HG02885 (cell line): Measurements from ENCODE around the gene FANCG.

Experiments
- ATAC-seq: cut with Tn5 transposase; IDR thresholded peaks from one replicate; pipeline ENCODE4 v1.9.1; 2021; ENCODE audit warnings: mild to moderate bottlenecking; ENCODE audit not compliant: unreplicated experiment, poor library complexity

Gene FANCG

DNA sequence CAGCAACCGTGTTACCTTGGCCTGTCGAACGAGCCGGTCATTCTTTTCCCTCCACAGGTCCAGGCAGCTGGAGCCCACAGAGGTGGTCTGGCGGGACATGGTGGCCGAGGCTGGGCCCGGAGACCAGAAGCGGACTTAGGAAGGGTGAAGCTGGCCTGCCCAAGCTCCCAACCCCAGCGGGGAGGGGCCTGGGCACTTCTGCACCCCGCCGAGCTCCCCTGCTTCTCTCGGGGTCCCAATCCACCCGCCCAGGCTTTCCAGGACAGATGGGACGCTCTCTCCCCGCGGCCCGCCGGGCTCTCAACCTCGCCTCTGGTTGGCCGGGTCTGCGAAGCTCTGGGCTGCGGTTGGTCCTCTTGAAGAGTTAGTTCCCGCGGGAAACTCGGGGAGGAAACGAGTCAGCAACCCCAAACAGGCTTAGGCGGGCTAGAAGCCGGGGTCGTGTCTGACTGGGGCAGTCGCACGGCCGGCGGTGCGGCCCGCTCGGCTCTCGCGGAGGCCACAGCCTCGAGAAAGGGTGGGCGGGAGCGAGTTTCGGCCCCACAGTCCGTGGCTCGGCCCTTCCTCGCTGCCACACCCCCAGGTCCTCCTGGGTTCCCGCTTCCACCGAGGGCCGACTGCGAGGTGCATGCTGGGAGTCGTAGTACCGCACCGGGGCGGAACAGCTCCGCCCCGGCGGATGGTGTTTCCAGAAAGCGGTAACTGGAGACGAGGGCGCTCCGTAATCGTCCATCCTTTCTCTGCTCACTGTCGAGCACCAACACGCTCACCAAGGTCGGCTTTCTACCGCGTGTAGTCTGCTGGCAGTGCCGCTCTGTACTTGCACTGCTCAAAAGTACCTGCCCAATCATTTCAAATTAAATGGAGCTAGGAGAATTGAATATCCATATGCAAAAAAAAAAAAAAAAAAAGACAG, at the start of gene FANCG:
Gene FANCG (minus strand): TSS at position 517 of the 916 bp plus-strand sequence. CDS start 418 bp downstream, at position 99.
- peak; percentile 96 for ATAC-seq

DNA sequence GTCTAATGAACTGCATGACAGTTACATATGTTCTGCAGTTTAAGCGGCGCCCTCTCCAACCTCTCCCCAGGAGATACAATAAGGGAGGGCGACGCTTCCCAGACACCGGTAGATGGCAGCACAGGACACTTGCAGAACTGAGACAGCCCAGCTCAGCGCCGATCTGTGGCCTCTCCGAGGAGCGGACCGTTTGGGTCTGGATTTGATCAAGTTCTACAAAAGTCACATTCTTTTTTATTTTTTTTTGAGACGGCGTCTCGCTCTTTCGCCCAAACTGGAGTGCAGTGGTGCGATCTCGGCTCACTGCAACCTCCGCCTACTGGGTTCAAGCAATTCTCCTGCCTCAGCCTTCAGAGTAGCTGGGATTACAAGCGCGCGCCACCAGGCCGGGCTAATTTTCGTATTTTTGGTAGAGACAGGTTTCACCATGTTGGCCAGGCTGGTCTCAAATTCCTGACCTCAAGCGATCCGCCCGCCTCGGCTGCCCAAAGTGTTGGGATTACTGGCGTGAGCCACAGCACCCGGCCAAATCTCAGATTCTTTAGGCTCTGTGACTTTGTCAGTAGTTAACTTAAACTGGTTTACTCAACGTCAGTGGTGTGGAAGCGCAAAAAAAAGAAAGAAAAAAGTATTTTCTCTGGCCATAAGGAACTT, 37.3 kb upstream of the FANCG start:
- peak; percentile 57 for ATAC-seq

DNA sequence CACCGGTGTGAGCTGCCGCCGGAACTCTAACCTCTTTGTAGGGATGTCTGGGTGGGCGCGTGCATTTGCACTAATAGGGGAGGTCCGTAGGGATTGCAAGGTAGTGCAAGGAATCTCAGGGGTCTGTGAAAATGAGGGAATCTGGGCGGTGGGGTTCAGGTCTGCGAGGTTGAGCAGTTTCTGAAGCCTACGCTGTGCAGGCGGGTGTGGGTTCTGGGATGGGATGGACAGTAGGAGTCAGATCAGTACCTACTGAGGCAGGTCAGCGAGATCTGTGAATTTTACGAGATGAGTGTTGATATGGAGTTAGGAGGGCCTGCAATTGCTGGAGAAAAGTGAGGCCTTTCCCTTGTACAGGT, 36.8 kb upstream of the FANCG start:
- no peak for ATAC-seq

DNA sequence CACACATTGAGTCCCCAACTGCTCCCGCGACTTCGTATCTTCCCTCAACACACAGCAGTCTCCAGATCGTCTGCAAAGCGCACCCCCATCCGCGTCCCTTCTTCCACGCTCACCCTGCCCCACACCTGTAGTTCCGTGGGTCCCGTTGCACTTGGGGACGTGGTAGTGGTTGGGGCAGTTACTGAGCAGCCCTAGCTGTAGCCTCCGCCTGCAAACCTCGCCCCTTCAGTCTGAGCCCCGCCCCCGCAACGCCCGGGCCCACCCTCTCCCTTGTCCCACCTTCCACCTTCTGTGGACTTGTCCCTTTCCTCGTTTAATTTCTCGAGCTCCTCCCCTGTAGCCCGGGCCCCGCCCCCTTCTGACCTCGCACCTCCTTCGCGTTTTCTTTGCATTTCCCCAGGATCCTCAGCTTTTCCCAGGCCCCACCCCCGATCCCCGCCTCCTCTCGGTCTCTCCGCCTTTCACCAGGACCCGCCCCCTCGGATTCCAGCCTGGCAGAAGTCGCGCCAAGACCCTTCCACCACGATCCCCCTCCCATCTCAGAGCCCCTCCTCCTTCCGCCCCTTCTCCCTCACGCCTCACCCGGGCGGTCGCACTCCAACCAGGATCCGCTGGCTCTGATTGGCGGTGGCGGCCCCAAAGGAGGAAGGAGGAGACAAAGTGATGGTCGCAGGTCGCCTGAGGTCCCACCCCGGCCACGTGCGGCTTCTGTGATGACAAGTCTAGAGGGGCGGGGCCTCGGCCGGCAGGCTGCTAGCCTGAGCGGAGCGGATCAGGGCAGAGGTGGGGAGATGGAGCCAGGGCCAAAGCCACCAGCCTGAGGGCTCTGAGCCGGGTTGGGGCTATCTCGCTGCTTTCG, 36.2 kb upstream of the FANCG start, which contains the start of gene ATOSB:
Gene ATOSB (minus strand): TSS at position 183 of the 859 bp plus-strand sequence. CDS start 7,588 bp downstream, outside the sequence.
- ATAC-seq: peak; percentile 58

DNA sequence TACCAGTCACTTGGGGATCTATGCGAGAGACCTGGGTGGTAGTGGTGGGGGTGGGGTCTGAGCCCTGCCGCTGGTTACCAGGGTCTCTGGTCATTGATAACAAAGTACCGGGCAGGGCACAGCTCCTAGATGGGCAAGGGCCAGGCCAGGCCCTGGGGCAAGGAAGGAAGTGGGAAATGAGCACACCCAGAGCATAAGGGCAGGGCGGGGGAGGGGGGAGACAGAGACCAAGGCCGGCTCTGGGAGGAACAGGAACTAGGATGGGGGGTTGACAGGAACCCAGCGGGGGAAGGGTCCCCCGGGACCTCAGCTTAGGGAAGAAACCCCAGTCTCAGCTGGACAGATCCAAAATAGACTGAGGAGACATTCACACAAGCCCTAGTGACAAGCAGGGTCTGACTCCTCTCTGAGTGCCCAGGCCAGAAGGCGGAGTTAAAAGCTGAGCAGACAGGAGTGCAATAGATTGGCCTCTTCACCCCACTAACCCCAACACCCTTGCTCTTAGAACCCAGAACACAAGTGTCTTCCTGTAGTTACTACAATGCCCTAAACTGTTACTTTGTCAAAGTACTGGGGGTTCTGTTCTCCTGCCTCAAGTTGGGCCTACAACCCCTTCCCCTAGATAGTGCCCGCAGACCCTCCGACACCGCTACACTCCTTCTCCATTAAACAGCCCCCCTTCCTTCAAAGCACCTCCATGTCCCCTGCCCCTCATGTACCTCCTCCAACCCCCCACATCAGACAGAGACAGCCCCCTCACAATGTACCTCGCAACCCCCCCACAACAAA, 35.3 kb upstream of the FANCG start:
- no peak for ATAC-seq

DNA sequence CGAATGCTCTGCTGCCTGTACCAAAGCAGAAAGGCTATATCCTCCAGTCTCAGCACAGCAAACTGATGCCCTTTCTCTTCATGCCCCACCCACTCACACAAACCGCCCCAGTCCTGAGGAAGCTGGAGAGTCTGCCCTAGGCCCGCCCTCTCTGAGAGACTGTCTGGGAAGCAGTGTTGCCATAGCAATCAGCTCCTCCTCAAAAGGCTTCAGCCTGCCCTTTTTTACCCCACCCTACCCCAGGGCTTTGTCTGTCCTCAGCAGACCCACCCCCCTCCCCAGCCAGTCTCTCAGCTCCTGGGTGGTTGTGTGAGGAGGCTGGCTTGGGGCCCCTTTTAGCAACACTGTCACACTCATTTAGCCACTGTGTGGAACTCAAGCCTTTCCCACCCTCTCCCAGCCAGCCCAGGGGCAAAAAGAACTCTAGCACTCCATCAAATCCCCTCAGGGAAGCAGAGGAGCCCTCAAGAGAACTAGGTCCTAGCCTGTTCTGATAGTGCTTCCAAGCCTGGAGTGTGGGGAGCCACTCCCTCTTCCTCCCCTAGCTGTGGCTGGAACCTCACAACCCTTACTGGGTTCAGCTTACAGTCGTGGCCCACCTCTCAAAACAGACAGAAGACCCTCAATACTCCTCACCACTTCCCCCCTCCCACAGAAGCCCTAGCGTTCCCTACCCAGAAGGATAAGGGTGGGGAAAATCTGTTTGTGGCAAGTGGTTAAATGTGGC, 34.5 kb upstream of the FANCG start:
- no peak for ATAC-seq

DNA sequence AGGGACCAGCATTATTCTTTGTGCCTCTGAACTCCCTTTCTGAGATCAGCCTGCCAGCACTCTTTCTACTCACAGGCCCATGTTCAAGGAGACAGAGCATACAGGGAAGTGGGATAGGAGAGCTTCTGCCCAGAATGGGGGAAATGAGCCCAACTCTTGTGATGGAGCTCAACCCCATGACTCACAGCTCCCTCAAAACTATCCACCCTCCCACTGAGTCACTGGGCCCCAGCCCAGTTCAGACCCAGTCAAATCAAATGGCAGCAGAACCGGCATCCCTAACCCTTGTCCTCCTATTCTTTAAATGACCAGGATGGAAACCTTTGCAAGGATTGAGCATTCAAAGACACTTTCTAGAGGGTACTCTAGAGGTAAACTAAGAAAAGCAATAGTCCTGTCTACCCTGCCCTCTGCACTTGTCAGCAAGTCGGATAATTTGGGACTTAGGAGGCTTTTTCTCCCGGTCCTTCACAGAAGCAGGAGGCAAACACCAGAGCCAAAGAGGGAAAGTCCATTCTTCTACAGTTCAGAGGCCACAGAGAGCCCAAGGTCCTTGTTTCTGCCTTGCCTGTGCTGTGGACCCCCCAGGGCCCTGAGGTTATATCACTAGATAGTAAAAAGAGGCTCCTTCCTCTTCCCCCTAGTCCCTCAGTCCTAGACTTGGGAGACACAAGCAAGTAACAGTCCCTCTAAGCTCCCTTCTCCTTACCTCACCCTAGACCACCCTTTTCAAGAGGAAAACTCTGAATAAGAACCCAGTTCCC, 32.7 kb upstream of the FANCG start:
- no peak for ATAC-seq

DNA sequence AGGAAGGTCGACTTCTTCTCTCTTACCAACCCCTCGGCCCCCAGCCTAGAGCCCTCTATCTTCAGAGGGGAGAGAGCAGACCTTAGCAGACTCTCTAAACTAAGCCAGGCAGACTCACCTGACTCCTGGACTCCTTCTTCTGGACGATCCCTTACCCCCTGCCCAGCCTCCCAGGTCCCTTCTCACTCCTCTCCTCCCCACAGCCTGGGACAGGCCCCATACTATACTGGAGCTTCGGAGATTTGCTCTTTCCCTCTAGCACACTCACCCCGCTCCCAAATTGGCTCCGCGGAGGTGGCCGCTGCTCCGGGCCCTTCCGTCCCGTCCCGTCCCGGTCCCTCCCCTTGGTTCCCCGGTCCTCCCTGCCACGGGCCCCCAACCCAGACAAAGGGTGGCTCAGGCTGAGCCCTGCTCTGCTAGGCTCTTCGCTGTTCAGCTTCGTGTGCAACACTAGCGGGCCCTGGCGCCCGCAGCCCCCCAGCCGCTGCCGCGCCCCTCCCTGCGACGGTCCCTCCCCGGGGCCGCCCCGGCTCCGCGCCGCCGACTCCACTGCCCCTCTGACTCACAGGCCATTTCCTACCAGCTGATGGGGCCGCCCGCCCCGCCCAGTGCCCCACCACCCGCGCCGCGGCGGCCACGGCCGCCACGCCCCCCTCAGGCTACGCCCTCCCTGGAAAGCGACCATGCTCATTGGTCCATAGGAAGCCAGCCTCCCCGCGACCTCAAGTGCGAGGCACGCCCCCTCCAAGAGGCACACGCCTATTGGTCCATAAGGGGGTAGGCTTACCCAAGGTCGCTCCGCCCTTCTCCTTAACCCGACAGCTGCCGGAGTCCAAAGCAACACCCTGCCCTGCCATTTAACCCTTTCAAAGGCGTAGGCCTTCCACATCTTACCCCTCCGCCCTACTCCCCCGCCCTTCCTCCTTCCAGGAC, 31.5 kb upstream of the FANCG start:
- peak; percentile 84 for ATAC-seq

DNA sequence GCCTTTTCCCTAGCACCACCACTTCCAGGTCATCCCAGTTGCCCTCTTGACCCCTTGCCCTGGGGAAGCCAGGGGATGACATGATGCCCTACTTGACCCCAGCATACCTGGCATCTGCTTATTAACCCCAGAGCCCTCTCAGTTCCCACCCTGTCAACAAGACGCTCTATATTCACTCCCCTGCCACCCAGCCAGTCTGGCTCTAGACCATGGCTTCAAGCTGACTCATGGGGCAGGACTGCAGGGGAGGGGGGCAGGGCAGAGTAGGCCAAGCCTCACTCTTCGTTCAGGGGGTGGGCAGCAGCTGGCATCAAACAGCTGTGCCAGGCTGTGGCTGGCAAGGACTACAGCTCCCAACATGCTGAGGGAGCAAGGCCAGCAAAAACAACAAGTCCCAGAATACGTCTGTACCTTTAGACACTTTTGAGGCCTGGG, 30.6 kb upstream of the FANCG start:
- ATAC-seq: no peak

DNA sequence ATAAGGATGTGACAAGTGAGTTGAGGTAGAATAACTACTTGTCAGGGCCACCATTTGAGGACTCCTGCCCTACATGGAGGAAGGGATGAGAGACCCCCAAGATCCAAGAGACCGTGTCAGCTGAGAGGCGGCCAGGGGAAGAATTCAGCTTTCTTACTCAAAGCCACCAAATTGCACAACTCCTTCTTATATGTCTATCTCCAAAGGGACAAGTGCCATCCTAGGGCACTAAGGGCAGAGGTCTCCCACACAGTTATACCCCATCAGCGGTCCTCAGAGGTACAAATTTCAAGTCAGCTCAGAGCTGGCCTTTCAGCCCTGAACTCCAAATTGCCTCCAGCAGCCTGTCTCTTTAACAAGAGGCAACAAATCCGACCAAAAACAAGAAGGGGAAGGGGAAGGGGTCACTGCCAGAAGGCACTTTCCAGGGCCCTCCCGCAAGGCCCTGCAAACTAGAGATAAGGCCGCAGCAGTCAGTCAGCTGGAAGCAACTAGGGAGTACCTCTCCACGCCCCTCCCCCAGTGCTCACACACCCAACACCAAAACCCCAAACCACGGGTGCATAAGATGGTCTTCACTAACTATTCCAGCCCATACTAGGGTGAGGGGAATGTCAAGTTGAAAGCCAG, 29.3 kb upstream of the FANCG start:
- no peak for ATAC-seq

DNA sequence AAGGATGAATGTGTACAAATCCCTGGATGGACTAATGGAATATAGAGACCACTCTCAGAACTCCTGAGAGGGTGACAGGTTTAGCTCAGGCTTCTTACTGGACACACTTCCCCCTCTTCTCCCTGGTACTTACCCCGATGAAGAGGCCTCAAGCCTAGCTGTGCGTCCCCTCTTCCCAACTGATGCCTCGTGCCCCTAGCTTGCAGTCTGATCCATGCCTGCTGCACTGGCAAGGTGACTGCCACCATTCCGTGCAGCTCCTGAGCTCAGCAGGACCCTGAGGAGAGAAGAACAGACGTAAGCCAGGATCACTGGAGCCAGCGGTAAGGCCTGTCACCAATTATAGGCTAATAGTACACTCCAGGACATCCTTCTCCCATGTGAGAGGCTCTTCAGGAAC, 28.7 kb upstream of the FANCG start:
- no peak for ATAC-seq

DNA sequence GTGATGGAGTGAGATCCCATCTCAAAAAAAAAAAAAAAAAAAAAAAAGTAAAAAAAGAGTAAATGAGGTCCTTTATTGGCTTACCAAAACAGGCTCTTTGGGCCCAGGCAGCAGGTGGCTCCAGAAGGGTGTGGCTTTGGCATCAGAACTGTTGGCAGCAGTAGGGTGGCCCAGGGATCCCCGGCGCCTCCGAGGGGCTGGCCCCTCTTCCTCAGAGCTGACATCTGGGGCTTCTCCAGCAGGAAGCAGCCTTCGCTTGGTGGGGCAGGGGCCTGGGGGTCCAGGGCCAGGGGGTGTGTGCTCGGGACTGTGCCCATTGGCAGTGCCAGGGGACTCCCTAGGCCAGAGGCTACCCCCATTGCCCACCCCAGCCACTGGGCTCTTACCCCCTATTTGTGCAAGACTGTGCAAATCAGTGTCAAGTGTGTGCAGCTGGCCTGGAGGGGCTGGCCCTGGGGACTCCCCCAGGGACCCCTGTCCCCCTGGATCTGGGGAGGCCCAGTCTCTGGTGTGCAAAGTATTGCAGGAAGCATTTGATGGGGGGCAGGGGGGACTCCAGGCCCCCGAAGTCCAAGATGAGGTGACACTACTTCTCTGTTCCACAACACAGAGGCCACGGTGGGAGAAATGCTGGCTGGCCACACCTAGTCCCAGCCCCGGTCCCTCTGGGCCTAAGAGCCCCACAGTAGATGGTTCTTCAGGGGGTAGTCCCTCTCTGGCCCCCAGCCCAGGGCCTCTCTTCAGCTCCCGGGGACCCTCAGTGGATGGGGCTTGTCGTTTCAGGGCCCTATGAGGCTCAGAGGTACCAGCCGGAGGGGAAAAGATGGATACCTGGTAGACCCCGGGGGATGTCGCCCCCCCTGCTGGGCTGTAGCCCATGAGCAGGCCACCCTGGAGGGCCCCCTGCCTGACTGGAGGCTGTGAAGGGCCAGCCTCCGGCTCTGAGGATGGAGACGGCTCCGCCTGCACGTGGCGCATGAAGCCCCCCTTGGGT, 27.9 kb upstream of the FANCG start:
- ATAC-seq: no peak

DNA sequence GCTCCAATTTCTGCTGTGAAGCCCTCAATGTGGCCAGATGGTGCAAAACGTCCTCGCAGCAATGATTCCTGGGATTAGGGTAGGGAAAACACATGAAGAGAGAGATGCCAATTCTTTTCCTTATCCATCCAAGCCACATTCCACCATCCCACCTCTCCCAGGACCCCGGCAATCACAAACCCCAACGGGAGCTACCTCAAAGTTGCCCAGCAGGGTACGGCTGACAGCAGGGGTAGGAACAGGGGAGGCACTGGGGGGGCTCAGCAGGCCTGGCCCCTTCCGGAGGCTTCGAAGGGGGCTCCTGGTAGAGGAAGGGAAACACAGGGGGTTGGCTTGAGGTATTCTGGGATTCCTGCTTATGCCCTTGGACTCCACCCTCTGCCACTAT, 26.6 kb upstream of the FANCG start:
- no peak for ATAC-seq

DNA sequence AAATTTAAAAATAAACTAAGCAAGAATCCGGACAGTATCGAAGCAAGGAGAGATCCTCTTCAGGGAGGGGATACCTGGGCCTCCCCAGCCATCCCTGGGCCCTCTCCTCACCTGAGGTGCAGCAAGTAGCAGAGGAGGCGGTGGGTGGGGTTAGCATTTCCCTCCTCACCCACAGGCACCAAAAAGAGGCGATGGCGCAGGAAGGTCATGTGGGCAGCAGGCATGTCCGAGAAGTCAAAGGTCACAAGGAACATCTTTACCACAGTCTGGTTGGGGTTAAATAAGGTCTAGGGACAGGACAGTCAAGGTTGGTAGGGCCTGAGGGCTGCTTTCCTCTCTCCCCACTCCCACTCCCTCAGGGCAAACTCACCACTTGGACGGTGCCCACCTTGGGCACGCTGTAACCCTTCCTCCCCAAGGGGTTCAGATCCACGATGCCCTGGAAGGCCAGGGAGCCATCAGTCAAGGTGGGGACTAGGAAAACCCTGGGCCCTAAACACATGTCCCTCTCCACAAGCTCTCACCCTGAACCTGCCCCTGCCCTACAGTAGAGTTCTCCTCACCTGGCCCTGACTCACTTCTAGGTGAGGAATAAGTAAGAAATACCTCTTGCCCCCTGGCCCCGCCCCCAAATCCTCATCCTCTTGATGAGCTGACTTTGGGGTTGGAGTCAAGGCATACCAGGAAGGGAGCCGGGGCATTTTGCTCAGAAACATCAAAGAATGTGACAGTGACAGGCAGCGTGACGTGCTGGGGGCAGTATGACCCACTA, 26.0 kb upstream of the FANCG start:
- no peak for ATAC-seq

DNA sequence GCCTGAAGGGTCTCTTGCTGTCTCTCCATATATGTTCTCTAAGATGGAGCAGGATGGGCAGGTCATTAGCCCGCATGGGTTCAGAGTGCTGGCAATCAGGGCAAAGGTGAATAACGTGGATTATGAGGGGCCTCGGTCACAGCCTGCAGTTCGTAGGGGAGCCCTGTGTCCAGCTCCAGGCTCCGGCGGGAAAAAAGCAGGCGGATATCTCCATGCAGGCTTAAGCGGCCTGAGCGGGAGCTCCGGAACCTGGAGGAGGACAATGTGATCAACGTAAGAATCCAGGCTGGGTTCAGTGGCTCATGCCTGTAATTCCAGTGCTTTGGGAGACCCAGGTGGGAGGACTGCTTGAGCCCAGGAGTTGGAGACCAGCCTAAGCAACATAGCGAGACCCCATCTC, 25.4 kb upstream of the FANCG start:
- no peak for ATAC-seq
